HepG2 (cell line): ENCODE measurements around the gene UBC. TPM values are rescaled to one million over a fixed set of nuclear protein-coding genes. Genes with fewer than 3 reads are reported as not detected.

Experiments used
- GZF1 ChIP-seq: sonication (generic); formaldehyde crosslinking; IDR thresholded peaks from 2 replicates; pipeline ENCODE4 v1.5.1; 2020; ENCODE audit warnings: mild to moderate bottlenecking, missing genetic modification reagents
- HOXA9 ChIP-seq: sonication (generic); formaldehyde crosslinking; IDR thresholded peaks from 2 replicates; pipeline ENCODE4 v1.8.1; 2022; ENCODE audit warnings: missing genetic modification reagents, mild to moderate bottlenecking, moderate library complexity, borderline replicate concordance
- MAZ ChIP-seq, 2 experiments: sonication (generic) in 1 of 2; formaldehyde crosslinking in 1 of 2; IDR thresholded peaks; 2 replicates each; pipeline versions ENCODE4 v1.5.0 to v1.6.1; 2012 to 2020; ENCODE audit warnings: low read depth in 2 of 2, mild to moderate bottlenecking in 2 of 2, borderline replicate concordance in 1 of 2, improper control_type of control experiment in 1 of 2, low read length in 1 of 2, missing genetic modification reagents in 1 of 2, moderate library complexity in 1 of 2
- NONO ChIP-seq, 2 experiments: fragments of 450-650 bp in 1 of 2; sonication (generic) in 1 of 2; formaldehyde crosslinking in 1 of 2; IDR thresholded peaks in 1 of 2; conservative IDR thresholded peaks in 1 of 2; 2 replicates each; pipeline versions ENCODE4 v1.6.1 to v1.8.0; 2017 to 2022; ENCODE audit warnings: mild to moderate bottlenecking in 1 of 2, missing genetic modification reagents in 1 of 2, moderate library complexity in 1 of 2
- RCOR2 ChIP-seq: IDR thresholded peaks from 2 replicates; pipeline ENCODE4 v1.6.1; 2016; ENCODE audit warnings: missing biosample characterization, missing genetic modification reagents
- REXO4 ChIP-seq: sonication (generic); formaldehyde crosslinking; IDR thresholded peaks from 2 replicates; pipeline ENCODE4 v1.8.0; 2022; ENCODE audit warnings: missing genetic modification reagents, mild to moderate bottlenecking, borderline replicate concordance
- STAT6 ChIP-seq: sonication (generic); formaldehyde crosslinking; IDR thresholded peaks from 2 replicates; pipeline ENCODE4 v1.4.0; 2020; ENCODE audit warnings: missing genetic modification reagents, mild to moderate bottlenecking, borderline replicate concordance
- THYN1 ChIP-seq: sonication (generic); formaldehyde crosslinking; IDR thresholded peaks from 2 replicates; pipeline ENCODE4 v1.8.1; 2023; ENCODE audit warnings: low read depth, mild to moderate bottlenecking, moderate library complexity, missing genetic modification reagents, borderline replicate concordance
- ZC3H13 ChIP-seq: sonication (generic); formaldehyde crosslinking; IDR thresholded peaks from 2 replicates; pipeline ENCODE4 v1.8.1; 2023; ENCODE audit warnings: mild to moderate bottlenecking, missing genetic modification reagents, moderate library complexity
- ZNF331 ChIP-seq: sonication (generic); formaldehyde crosslinking; IDR thresholded peaks from 2 replicates; pipeline ENCODE4 v1.4.0; 2020; ENCODE audit warnings: missing genetic modification reagents
- ZNF562 ChIP-seq: sonication (generic); formaldehyde crosslinking; IDR thresholded peaks from 2 replicates; pipeline ENCODE4 v1.8.0; 2022; ENCODE audit warnings: missing genetic modification reagents, borderline replicate concordance
- ZNF766 ChIP-seq: sonication (generic); formaldehyde crosslinking; IDR thresholded peaks from 2 replicates; pipeline ENCODE4 v1.5.0; 2020; ENCODE audit warnings: missing genetic modification reagents, borderline replicate concordance
- polyA plus RNA-seq, 8 experiments: library from polyadenylated mRNA; depleted of rRNA in 3 of 8; stranded (reverse) in 7 of 8; unstranded in 1 of 8; fragments of >200 nt; fragmentation: Illumina TruSeq in 4 of 8; extraction: Trizol in 4 of 8; gene quantifications; 2 replicates each; pipeline versions ENCODE4 v1.2.1 to v1.2.3, GENCODE V29; 2011 to 2016; ENCODE audit warnings: low read depth in 4 of 8, missing spikeins in 1 of 8, mixed read lengths in 1 of 8; ENCODE audit not compliant: insufficient read depth in 1 of 8
- total RNA-seq, 5 experiments: library from RNA; depleted of rRNA; stranded (reverse); fragments of >200 nt; fragmentation: Illumina TruSeq; extraction: Trizol; gene quantifications; 2 replicates each; pipeline ENCODE4 v1.2.3, GENCODE V29; 2016; ENCODE audit warnings: low read depth in 1 of 5
- TF ChIP-seq, protein P1 (sequence below): sonication (generic); formaldehyde crosslinking; IDR thresholded peaks from 2 replicates; pipeline ENCODE4 v1.4.0; 2020; ENCODE audit warnings: low read depth, missing genetic modification reagents
- TF ChIP-seq, protein P2 (sequence below): sonication (generic); formaldehyde crosslinking; IDR thresholded peaks from 2 replicates; pipeline ENCODE4 v1.8.1; 2023; ENCODE audit warnings: mild to moderate bottlenecking, inconsistent platforms, moderate library complexity, missing genetic modification reagents, borderline replicate concordance
- TF ChIP-seq, protein P3 (sequence below): sonication (generic); formaldehyde crosslinking; IDR thresholded peaks from 2 replicates; pipeline ENCODE4 v1.5.0; 2020; ENCODE audit warnings: mild to moderate bottlenecking, missing genetic modification reagents

Gene UBC
- total and polyA plus RNA-seq, 2 of the 13 experiments (the other 11 are each of a cell fraction or from before 2014, with no cell fraction given), result 805 to 1,432 TPM

- TF ChIP-seq, protein P1, sequence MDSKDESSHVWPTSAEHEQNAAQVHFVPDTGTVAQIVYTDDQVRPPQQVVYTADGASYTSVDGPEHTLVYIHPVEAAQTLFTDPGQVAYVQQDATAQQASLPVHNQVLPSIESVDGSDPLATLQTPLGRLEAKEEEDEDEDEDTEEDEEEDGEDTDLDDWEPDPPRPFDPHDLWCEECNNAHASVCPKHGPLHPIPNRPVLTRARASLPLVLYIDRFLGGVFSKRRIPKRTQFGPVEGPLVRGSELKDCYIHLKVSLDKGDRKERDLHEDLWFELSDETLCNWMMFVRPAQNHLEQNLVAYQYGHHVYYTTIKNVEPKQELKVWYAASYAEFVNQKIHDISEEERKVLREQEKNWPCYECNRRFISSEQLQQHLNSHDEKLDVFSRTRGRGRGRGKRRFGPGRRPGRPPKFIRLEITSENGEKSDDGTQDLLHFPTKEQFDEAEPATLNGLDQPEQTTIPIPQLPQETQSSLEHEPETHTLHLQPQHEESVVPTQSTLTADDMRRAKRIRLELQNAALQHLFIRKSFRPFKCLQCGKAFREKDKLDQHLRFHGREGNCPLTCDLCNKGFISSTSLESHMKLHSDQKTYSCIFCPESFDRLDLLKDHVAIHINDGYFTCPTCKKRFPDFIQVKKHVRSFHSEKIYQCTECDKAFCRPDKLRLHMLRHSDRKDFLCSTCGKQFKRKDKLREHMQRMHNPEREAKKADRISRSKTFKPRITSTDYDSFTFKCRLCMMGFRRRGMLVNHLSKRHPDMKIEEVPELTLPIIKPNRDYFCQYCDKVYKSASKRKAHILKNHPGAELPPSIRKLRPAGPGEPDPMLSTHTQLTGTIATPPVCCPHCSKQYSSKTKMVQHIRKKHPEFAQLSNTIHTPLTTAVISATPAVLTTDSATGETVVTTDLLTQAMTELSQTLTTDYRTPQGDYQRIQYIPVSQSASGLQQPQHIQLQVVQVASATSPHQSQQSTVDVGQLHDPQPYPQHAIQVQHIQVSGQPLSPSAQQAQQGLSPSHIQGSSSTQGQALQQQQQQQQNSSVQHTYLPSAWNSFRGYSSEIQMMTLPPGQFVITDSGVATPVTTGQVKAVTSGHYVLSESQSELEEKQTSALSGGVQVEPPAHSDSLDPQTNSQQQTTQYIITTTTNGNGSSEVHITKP (CRISPR knock-in tag), result peak; percentile 73; the same call in 1 of the 2 replicates
- TF ChIP-seq ZC3H13 (CRISPR knock-in tag) (peak; percentile 93), ZNF562 (CRISPR knock-in tag) (no peak), RCOR2 (peak; percentile 41), THYN1 (0 out of 2 replicates have a peak, but pooled peaks have one; percentile 49), STAT6 (CRISPR knock-in tag) (peak; percentile 75; the same call in 1 of the 2 replicates), HOXA9 (0 out of 2 replicates have a peak, but pooled peaks have one; percentile 55), GZF1 (CRISPR knock-in tag) (peak; percentile 67; the same call in 1 of the 2 replicates), NONO (IDR thresholded peaks at IDR 0.05) (no peak), NONO (CRISPR knock-in tag; conservative IDR thresholded peaks at IDR 0.05) (peak; percentile 90), REXO4 (CRISPR knock-in tag) (0 out of 2 replicates have a peak, but pooled peaks have one; percentile 31), ZNF766 (no peak), MAZ (IDR thresholded peaks at IDR 0.05; ENCODE audit: borderline replicate concordance, low read depth, low read length) (0 out of 2 replicates have a peak, but pooled peaks have one; percentile 55), MAZ (CRISPR knock-in tag; IDR thresholded peaks at IDR 0.05; ENCODE audit: low read depth) (no peak; the same call in 1 of the 2 replicates), ZNF331 (CRISPR knock-in tag) (peak; percentile 74)
- TF ChIP-seq, protein P2, sequence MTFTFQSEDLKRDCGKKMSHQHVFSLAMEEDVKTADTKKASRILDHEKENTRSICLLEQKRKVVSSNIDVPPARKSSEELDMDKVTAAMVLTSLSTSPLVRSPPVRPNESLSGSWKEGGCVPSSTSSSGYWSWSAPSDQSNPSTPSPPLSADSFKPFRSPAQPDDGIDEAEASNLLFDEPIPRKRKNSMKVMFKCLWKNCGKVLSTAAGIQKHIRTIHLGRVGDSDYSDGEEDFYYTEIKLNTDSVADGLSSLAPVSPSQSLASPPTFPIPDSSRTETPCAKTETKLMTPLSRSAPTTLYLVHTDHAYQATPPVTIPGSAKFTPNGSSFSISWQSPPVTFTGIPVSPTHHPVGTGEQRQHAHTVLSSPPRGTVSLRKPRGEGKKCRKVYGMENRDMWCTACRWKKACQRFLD (CRISPR knock-in tag), result 0 out of 2 replicates have a peak, but pooled peaks have one; percentile 20
- TF ChIP-seq, protein P3, sequence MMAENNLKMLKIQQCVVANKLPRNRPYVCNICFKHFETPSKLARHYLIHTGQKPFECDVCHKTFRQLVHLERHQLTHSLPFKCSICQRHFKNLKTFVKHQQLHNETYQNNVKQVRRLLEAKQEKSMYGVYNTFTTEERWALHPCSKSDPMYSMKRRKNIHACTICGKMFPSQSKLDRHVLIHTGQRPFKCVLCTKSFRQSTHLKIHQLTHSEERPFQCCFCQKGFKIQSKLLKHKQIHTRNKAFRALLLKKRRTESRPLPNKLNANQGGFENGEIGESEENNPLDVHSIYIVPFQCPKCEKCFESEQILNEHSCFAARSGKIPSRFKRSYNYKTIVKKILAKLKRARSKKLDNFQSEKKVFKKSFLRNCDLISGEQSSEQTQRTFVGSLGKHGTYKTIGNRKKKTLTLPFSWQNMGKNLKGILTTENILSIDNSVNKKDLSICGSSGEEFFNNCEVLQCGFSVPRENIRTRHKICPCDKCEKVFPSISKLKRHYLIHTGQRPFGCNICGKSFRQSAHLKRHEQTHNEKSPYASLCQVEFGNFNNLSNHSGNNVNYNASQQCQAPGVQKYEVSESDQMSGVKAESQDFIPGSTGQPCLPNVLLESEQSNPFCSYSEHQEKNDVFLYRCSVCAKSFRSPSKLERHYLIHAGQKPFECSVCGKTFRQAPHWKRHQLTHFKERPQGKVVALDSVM, result peak; percentile 68
These were observed 25.1 kb upstream of the UBC start (continued) for GRCh38 chr12:124939421-124940142.
